HG02852 (cell line): ENCODE data around the gene FOXC2.

Experiments used
- ATAC-seq: cut with Tn5 transposase; IDR thresholded peaks from one replicate; pipeline ENCODE4 v1.9.1; 2021; ENCODE audit warnings: mild to moderate bottlenecking, moderate library complexity; ENCODE audit not compliant: unreplicated experiment

Gene FOXC2

GRCh38 chr16:86566601-86566965, at the start of gene FOXC2:
Gene FOXC2 (plus strand): TSS chr16:86566829. CDS start chr16:86567336, 507 bp downstream.
- ATAC-seq: no peak

GRCh38 chr16:86517033-86517432, 49.6 kb upstream of the FOXC2 start:
- ATAC-seq: no peak

GRCh38 chr16:86517652-86518258, 48.9 kb upstream of the FOXC2 start:
- no peak for ATAC-seq

GRCh38 chr16:86519007-86519648, 47.5 kb upstream of the FOXC2 start:
- no peak for ATAC-seq

GRCh38 chr16:86519649-86520316, 46.8 kb upstream of the FOXC2 start:
- no peak for ATAC-seq

- no peak for ATAC-seq
Measured at GRCh38 chr16:86520317-86521210, 46.1 kb upstream of the FOXC2 start.

- ATAC-seq: no peak
Measured at GRCh38 chr16:86521236-86522197, 45.1 kb upstream of the FOXC2 start.

GRCh38 chr16:86522634-86523033, 44.0 kb upstream of the FOXC2 start:
- no peak for ATAC-seq

GRCh38 chr16:86523166-86523740, 43.4 kb upstream of the FOXC2 start:
- ATAC-seq: no peak

- ATAC-seq: no peak
Measured at GRCh38 chr16:86524029-86524428, 42.6 kb upstream of the FOXC2 start.

- no peak for ATAC-seq
Measured at GRCh38 chr16:86525696-86526095, 40.9 kb upstream of the FOXC2 start.

- no peak for ATAC-seq
Measured at GRCh38 chr16:86527366-86527765, 39.3 kb upstream of the FOXC2 start.

GRCh38 chr16:86528061-86528929, 38.3 kb upstream of the FOXC2 start:
- ATAC-seq: no peak

GRCh38 chr16:86529160-86529559, 37.5 kb upstream of the FOXC2 start:
- no peak for ATAC-seq

- no peak for ATAC-seq
Measured at GRCh38 chr16:86530251-86531190, 36.1 kb upstream of the FOXC2 start.

GRCh38 chr16:86531191-86531545, 35.5 kb upstream of the FOXC2 start:
- ATAC-seq: no peak

- no peak for ATAC-seq
Measured at GRCh38 chr16:86531641-86532525, 34.7 kb upstream of the FOXC2 start.
